SHP77 treated with DMSO at 0.1 percent for 48 hours (cell line): ENCODE measurements around the gene TTC21B.
"Not testable (repeated sequence)": the region's sequence is repeated elsewhere in the genome, so short reads cannot be mapped to it uniquely, and the experiment has no call there.

Source experiments
- DNase-seq: peaks from one replicate; lab custom pipeline; 2025; lab: John Stamatoyannopoulos, UW

TTC21B gene

GRCh38 chr2:165953655-165954606 is at the start of gene TTC21B:
TTC21B (minus strand) TSS chr2:165953776; CDS start chr2:165953705, 71 bp downstream.
- peak; percentile 82 for DNase-seq

- no peak for DNase-seq
Observed at GRCh38 chr2:166000401-166000800, 46.8 kb upstream of the TTC21B start.

- no peak for DNase-seq
Observed at GRCh38 chr2:165990846-165991245, 37.3 kb upstream of the TTC21B start.

- no peak for DNase-seq
Observed at GRCh38 chr2:165989851-165990250, 36.3 kb upstream of the TTC21B start.

- DNase-seq: no peak
Observed at GRCh38 chr2:165985120-165985519, 31.5 kb upstream of the TTC21B start.

- DNase-seq: not testable (repeated sequence)
Observed at GRCh38 chr2:165972161-165972560, 18.6 kb upstream of the TTC21B start.

- DNase-seq: no peak
Observed at GRCh38 chr2:165970663-165971062, 17.1 kb upstream of the TTC21B start.

GRCh38 chr2:165969227-165969626 is 15.7 kb upstream of the TTC21B start:
- DNase-seq: no peak

- DNase-seq: no peak
Observed at GRCh38 chr2:165967746-165968145, 14.2 kb upstream of the TTC21B start.

- no peak for DNase-seq
Observed at GRCh38 chr2:165961818-165962217, 8.2 kb upstream of the TTC21B start.

- no peak for DNase-seq
Observed at GRCh38 chr2:165959371-165959770, 5.8 kb upstream of the TTC21B start.

GRCh38 chr2:165958313-165958960 is 4.9 kb upstream of the TTC21B start:
- DNase-seq: no peak

GRCh38 chr2:165957030-165957675 is 3.6 kb upstream of the TTC21B start:
- no peak for DNase-seq

- DNase-seq: no peak
Observed at GRCh38 chr2:165953306-165953654, 296 bp downstream of the TTC21B start.

GRCh38 chr2:165952741-165953211 is 800 bp downstream of the TTC21B start:
- DNase-seq: no peak

GRCh38 chr2:165952085-165952484 is 1.5 kb downstream of the TTC21B start:
- DNase-seq: no peak

- no peak for DNase-seq
Observed at GRCh38 chr2:165950438-165950837, 3.1 kb downstream of the TTC21B start.

GRCh38 chr2:165941827-165942226 is 11.7 kb downstream of the TTC21B start:
- no peak for DNase-seq

- no peak for DNase-seq
Observed at GRCh38 chr2:165938237-165938636, 15.3 kb downstream of the TTC21B start.

GRCh38 chr2:165933211-165933910 is 20.2 kb downstream of the TTC21B start:
- no peak for DNase-seq

- no peak for DNase-seq
Observed at GRCh38 chr2:165927774-165928173, 25.8 kb downstream of the TTC21B start.

- DNase-seq: no peak
Observed at GRCh38 chr2:165927353-165927752, 26.2 kb downstream of the TTC21B start.
